GM12873 (cell line): Measurements from ENCODE around the gene TEKT3.

Experiments used
- TF ChIP-seq, protein P1 (sequence below): IDR thresholded peaks from 2 replicates; pipeline ENCODE4 v1.5.1; 2012; ENCODE audit warnings: low read depth, mild to moderate bottlenecking, moderate library complexity, low read length, control low read depth; ENCODE audit not compliant: insufficient read depth; ENCODE audit errors: missing control alignments

TEKT3 gene

DNA sequence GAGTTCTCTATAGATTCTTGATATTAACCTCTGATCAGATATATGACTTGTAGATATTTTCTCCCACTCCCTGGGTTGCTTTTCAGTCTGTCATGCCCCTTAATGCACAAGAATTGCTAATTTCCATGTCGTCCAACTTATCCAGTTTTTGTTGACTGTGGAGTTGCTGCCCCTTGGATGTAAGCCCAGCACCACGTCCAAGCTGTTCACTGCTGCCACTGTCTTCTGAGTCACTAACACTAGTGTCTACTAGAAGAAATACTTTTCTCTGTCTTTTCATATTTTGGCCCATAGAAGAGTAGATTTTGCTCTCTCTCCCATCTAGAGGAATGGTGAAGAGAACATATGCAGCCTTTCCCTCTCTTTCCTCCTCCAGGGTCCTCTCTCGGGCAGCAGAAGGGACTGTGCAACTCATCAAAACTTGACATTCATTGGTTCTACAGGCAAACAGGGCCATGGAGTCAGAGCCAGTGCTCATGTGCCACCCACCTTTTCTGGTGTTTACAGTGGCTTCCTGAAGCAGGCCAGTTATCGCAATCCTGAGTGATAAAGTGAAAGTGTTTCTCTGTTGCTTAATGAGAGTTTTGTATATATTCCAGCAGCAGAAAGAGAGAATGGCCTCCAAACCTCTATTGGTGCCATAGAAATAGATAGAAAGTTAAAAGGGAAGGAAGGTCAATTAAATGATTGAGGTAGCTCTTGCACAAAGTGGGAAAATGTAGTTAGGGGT lies 53.7 kb downstream of the TEKT3 start:
- TF ChIP-seq, protein P1, sequence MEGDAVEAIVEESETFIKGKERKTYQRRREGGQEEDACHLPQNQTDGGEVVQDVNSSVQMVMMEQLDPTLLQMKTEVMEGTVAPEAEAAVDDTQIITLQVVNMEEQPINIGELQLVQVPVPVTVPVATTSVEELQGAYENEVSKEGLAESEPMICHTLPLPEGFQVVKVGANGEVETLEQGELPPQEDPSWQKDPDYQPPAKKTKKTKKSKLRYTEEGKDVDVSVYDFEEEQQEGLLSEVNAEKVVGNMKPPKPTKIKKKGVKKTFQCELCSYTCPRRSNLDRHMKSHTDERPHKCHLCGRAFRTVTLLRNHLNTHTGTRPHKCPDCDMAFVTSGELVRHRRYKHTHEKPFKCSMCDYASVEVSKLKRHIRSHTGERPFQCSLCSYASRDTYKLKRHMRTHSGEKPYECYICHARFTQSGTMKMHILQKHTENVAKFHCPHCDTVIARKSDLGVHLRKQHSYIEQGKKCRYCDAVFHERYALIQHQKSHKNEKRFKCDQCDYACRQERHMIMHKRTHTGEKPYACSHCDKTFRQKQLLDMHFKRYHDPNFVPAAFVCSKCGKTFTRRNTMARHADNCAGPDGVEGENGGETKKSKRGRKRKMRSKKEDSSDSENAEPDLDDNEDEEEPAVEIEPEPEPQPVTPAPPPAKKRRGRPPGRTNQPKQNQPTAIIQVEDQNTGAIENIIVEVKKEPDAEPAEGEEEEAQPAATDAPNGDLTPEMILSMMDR, result no peak

DNA sequence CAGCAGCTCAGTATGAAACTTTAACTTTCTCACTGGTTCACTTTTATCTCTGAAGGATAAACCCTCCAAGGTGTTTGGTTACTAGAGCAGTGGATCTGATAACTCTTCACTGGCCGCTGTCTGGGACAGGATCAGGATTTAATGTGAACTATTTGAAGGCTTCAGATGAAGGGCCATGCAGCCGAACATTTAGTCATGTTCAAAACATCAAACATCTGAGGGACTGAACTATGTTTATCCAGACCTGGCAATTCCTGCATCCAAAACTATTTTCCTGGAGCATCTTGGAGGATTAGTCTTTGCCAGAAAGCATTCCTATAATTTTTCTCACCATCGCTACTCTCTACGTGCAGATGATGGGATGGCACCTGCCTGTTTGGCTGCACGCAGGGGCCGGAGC lies 55.9 kb downstream of the TEKT3 start:
- TF ChIP-seq, protein P1, result no peak

DNA sequence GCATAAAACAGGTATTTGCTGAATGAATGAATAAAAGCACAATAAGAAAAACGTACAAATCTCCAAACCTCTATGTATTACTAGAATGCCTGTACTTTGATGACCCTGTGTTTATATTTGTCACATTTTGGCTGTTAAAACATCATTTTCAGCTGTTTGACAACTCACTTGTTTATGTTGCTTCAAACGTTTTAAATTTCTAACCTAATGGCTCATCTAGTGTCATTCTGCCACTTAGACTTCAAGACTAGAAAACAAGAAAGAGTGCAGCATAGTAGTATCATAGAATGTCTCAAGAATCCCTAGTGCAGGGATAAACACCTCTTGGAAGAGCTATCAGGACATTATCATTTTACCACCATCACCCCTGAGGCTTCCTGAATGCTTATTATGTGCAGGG lies 56.9 kb downstream of the TEKT3 start:
- TF ChIP-seq, protein P1, result no peak

DNA sequence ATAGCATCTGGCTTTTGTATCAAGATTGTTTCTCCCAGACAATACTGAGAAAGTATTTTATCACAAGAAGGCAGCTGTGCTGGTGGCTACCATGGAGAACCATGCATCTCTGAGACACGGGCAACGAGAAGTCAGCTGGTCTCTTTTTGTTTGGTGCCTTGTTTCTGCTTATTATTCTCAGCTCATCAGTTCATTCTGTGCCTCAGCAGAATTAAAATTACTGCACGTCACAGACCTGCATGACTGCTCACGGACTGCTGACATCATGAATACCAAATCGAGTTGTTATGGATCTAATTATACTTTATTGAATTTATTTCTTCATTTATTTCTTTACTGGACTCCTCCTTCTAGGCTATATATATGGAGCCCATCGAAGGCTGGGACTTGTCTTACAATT lies 57.3 kb downstream of the TEKT3 start:
- TF ChIP-seq, protein P1, result no peak

DNA sequence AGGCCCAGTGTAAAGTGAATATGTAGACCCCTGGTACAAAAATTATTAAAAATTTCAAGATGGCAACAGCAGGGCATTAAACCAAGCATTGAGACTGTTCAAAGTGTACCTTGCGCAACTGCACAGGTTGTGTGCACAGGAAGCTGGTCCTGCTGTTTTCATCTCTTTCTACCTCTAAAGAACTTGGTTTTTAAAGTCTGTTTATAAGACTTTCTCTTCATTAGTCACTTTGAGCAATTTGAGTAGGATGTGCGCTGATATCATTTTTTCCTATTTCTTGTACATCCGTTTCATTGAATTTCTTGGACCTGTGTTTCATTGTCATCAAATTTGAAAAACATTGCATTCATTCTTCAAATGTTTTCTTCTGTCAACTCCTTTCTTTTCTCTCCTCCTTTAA lies 59.5 kb downstream of the TEKT3 start:
- TF ChIP-seq, protein P1, result no peak

DNA sequence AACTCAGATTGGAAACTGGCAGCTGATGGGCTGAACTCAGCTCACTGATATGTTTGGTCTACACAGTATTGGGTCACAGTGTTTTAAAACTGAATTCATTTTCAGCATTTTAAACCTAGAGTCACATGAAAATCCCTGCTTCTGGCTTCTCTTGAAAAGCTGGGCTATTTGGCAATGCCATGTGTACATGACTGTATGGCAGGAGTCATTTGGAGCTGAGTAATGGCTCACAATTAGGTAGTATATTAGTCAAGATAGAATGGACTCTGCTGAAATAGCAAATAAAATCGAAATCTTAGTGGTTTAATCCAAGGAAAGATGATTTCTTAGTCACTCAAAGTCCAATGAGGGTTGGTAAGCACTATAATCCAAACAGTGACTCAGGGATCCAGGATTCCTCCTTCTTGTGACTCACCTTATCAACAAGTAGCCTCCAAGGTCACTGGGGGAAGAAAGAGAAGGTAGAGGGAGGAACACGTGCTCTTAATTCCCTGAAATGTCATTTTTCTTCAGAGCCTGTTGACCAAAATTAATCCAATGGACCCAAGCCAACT lies 62.4 kb downstream of the TEKT3 start:
- TF ChIP-seq, protein P1, result no peak

DNA sequence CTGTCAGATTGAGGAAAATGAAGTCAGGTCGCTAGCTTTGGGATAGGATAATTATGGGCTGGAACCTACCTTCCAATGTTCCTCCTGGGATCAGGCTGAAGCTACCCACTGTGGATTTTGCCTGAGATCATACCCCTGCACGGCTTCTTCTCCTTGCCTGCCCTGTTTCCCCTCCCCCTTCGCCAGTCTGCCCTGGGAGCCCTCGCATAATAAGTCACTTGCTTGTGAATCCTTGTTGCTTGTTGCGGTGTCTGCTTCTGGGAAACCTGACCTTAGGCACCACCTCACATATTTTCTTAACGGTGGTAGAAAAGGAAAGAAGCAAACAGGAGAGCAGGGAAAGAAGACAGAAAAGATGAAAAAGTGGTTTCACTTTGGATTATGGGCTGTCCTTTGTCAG lies 63.0 kb downstream of the TEKT3 start:
- TF ChIP-seq, protein P1, result no peak
